ENCODE measurements around the gene POU4F1. TPM values are rescaled to one million over a fixed set of nuclear protein-coding genes. Genes with fewer than 3 reads are reported as not detected.

POU4F1 gene
- 0.66 to 1.3 TPM (median 0.92 TPM) in 5 replicates for total RNA-seq (2022; extraction: Qiagen RNA extraction; ENCODE audit: low read depth)

GRCh38 chr13:78603240-78603957, at the start of gene POU4F1:
POU4F1 (minus strand) TSS chr13:78603552; CDS start chr13:78603326, 226 bp downstream.

Other genes with a start within 250 kb of the POU4F1 start
- gene OBI1, start 55.6 kb upstream of the POU4F1 start, total RNA-seq (2022; extraction: Qiagen RNA extraction; ENCODE audit: low read depth) = 6.6 to 11.8 TPM (median 8.2 TPM) in 5 replicates

Measured in A549 treated with ZK216348 at 1 μM for 4 hours (cell line).